Adrenal gland (tissue), 12 donors: ENCODE data around the gene GSTM3. TPM values are rescaled to one million over a fixed set of nuclear protein-coding genes. Genes with fewer than 3 reads are reported as not detected.
A peak's percentile ranks its signal among the peaks of the same experiment; 100 is the strongest.
"Not testable (repeated sequence)": the region's sequence is repeated elsewhere in the genome, so short reads cannot be mapped to it uniquely, and the experiment has no call there.

ENCODE experiments used
- DNase-seq, 7 donors: peaks; one replicate each; pipeline ENCODE4 v3.0.0-alpha.2; 2019 to 2020
- H3K27ac ChIP-seq, 5 donors: fragments of 200-600 bp; sonication (generic) in 4 of 5; 1 replicate in 3 of 5; 2 replicates in 2 of 5; pipeline versions ENCODE4 v1.5.1 to v1.8.0; 2016 to 2020; ENCODE audit warnings: mild to moderate bottlenecking in 1 of 5
- H3K27me3 ChIP-seq: fragments of 200-600 bp; 2 replicates; pipeline ENCODE4 v1.8.0; 2021
- H3K36me3 ChIP-seq, 2 donors: fragments of 200-600 bp; replicated peaks in 1 of 2; 1 replicate in 1 of 2; 2 replicates in 1 of 2; pipeline versions ENCODE4 v1.5.1 to v1.8.0; 2018 to 2022
- H3K4me1 ChIP-seq, 2 donors: fragments of 200-600 bp; replicated peaks in 1 of 2; 1 replicate in 1 of 2; 2 replicates in 1 of 2; pipeline versions ENCODE4 v1.5.1 to v1.8.0; 2018 to 2021
- H3K4me3 ChIP-seq, 4 donors: fragments of 200-600 bp; sonication (generic) in 3 of 4; one replicate each; pipeline ENCODE4 v1.5.1; 2016 to 2018
- H3K9me3 ChIP-seq, 3 donors: fragments of 200-600 bp; sonication (generic) in 1 of 3; replicated peaks in 1 of 3; 1 replicate in 2 of 3; 2 replicates in 1 of 3; pipeline versions ENCODE4 v1.5.1 to v1.8.0; 2016 to 2021
- CTCF ChIP-seq, 6 experiments: fragments of 450-650 bp in 4 of 6; fragments of 200-600 bp in 2 of 6; sonication (generic) in 1 of 6; IDR thresholded peaks; 1 replicate in 5 of 6; 2 replicates in 1 of 6; pipeline versions ENCODE4 v1.5.1 to v1.8.0; 2016 to 2021; ENCODE audit warnings: antibody characterized with exemption in 6 of 6, mild to moderate bottlenecking in 2 of 6, moderate library complexity in 1 of 6
- POLR2A ChIP-seq, 2 donors: fragments of 450-650 bp; IDR thresholded peaks; one replicate each; pipeline ENCODE4 v1.6.1; 2017; ENCODE audit warnings: antibody characterized with exemption in 2 of 2, mild to moderate bottlenecking in 2 of 2, moderate library complexity in 1 of 2
- WGBS, 4 donors: extraction: QIAGEN DNeasy Blood & Tissue Kit in 2 of 4; methylation state at CpG; one replicate each; pipeline versions ENCODE4 v1.1.5 to v1.1.7; 2013 to 2017; 5-methylcytosine and 5-hydroxymethylcytosine counted together
- intact Hi-C, 2 donors: fragments of 100-400 bp; cut with DNase I; formaldehyde crosslinking; loops; one replicate each; pipeline versions ENCODE4 v1.14.1 to v1.15.0; 2022 to 2023
- polyA plus RNA-seq, 3 donors: library from polyadenylated mRNA; stranded (reverse); fragments of 200-250 nt in 2 of 3; fragments of 350-450 nt in 1 of 3; fragmentation: Illumina TruSeq in 1 of 3; extraction: RNeasy Lipid Tissue Mini Kit (QIAGEN cat#74804) in 1 of 3; gene quantifications; one replicate each; pipeline ENCODE4 v1.2.3, GENCODE V29; 2013 to 2014
- total RNA-seq, 9 donors: library from RNA; depleted of rRNA in 4 of 9; stranded (reverse); fragments of >200 nt in 4 of 9; fragments of 120-200 nt in 1 of 9; fragmentation: NEBNext Ultra II Directional in 1 of 9; extraction: Animal tissue kit (Norgen Biotek cat#: 25700) in 1 of 9; gene quantifications; one replicate each; pipeline versions ENCODE4 v1.1.0 to v1.2.4, GENCODE V29; 2013 to 2023
- donor health status: healthy with polysubstance abuse.
- donor health status: Bipolar disorder and iron deficiency.
- donor health status: DM: yes; HTN: yes; CAD: no.
- donor health status: DM: no; HTN: no; CAD: no.
- donor health status: DM: no; HTN: no; CAD: no.
- donor health status: DM: yes; HTN: yes; CAD: no.

Gene GSTM3
- total and polyA plus RNA-seq, 12 donors: 14.5 to 117 (median 72.0) TPM

GRCh38 chr1:109691759-109692158, 49.1 kb downstream of the GSTM3 start:
- TF ChIP-seq POLR2A (IDR thresholded peaks at IDR 0.05): no peak
- no peak for TF ChIP-seq CTCF (IDR thresholded peaks at IDR 0.05)
- DNase-seq: peak in 2 of 7 donors; percentile 82 to 91
- peak overlapping the region in 2 of 5 donors; percentile 77 to 83 for H3K27ac ChIP-seq
- H3K4me1 ChIP-seq: peaks cover 0 to 46% of the 10 kb centered on the region in 2 donors
- no peaks in the 10 kb centered on the region for H3K36me3 ChIP-seq
- intact Hi-C loops: no loop called here
- no peak overlapping the region for H3K4me3 ChIP-seq
- H3K27me3 ChIP-seq: no peaks in the 10 kb centered on the region
- WGBS, 4 donors: 18 to 21% (median 18%) methylated on average over 2 to 6 of the region's 6 CpGs; no CpG with 5 or more reads in 1 of the 4 donors
- no peaks in the 10 kb centered on the region for H3K9me3 ChIP-seq

- 40 to 63% (median 42%) methylated on average over 6 of the region's 6 CpGs; no CpG with 5 or more reads in 1 of the 4 donors for WGBS, 4 donors
- intact Hi-C loops: no loop called here
- Histone ChIP-seq H3K27me3 (no peaks in the 10 kb centered on the region), H3K27ac (peak overlapping the region in 2 of 5 donors; percentile 69 to 77), H3K36me3 (no peaks in the 10 kb centered on the region), H3K4me3 (no peak overlapping the region), H3K9me3 (no peaks in the 10 kb centered on the region), H3K4me1 (peaks cover 0 to 42% of the 10 kb centered on the region in 2 donors)
- no peak for TF ChIP-seq CTCF (IDR thresholded peaks at IDR 0.05)
- no peak for TF ChIP-seq POLR2A (IDR thresholded peaks at IDR 0.05)
- DNase-seq: peak in 2 of 7 donors; percentile 42 to 51
Observed at GRCh38 chr1:109689844-109690405, 50.9 kb downstream of the GSTM3 start.

- peak in 2 of 7 donors; percentile 78 to 90 for DNase-seq
- Histone ChIP-seq H3K4me1 (peaks cover 0 to 42% of the 10 kb centered on the region in 2 donors), H3K27ac (peak within 1 kb of the TSS in 2 of 5 donors; percentile 86 to 90), H3K27me3 (no peaks in the 10 kb centered on the region), H3K36me3 (no peaks in the 10 kb centered on the region), H3K4me3 (peak within 1 kb of the TSS in 1 of 4 donors; percentile 61), H3K9me3 (no peaks in the 10 kb centered on the region)
- 0 to 1% (median 1%) methylated on average over 4 to 46 of the region's 46 CpGs; no CpG with 5 or more reads in 1 of the 4 donors for WGBS, 4 donors
- TF ChIP-seq CTCF (IDR thresholded peaks at IDR 0.05) (peak in 2 of 6 experiments; percentile 49 to 52), POLR2A (IDR thresholded peaks at IDR 0.05) (peak in 1 of 2 donors; percentile 17)
- intact Hi-C loops: no loop called here
Observed at GRCh38 chr1:109687641-109688499, 53.0 kb downstream of the GSTM3 start, which contains the start of gene GSTM1. Gene GSTM1, plus strand, starts transcription at chr1:109687817. Its CDS starts 57 bp downstream, at chr1:109687874.

GRCh38 chr1:109687109-109687508, 53.7 kb downstream of the GSTM3 start:
- H3K36me3 ChIP-seq, intact Hi-C loops, H3K27me3 ChIP-seq, H3K9me3 ChIP-seq: not testable (repeated sequence)
- WGBS, 4 donors: 25 to 34% methylated on average over 10 to 11 of the region's 11 CpGs; no CpG with 5 or more reads in 2 of the 4 donors
- DNase-seq: peak in 1 of 7 donors; percentile 25
- Histone ChIP-seq H3K27ac (peak overlapping the region in 2 of 5 donors; percentile 86 to 90), H3K4me3 (peak overlapping the region in 1 of 4 donors; percentile 61), H3K4me1 (peaks cover 0 to 40% of the 10 kb centered on the region in 2 donors)

GRCh38 chr1:109685890-109686289, 54.9 kb downstream of the GSTM3 start:
- DNase-seq, H3K36me3 ChIP-seq, H3K27ac ChIP-seq, H3K9me3 ChIP-seq, intact Hi-C loops, H3K4me3 ChIP-seq, H3K27me3 ChIP-seq: not testable (repeated sequence)
- H3K4me1 ChIP-seq: peaks cover 0 to 28% of the 10 kb centered on the region in 2 donors
- 90% methylated on average over 4 of the region's 4 CpGs; no CpG with 5 or more reads in 2 of the 4 donors for WGBS, 4 donors

GRCh38 chr1:109685399-109685798, 55.4 kb downstream of the GSTM3 start:
- H3K4me1 ChIP-seq: peaks cover 0 to 23% of the 10 kb centered on the region in 2 donors
- H3K27me3 ChIP-seq, DNase-seq, intact Hi-C loops, H3K27ac ChIP-seq, H3K36me3 ChIP-seq, H3K9me3 ChIP-seq, H3K4me3 ChIP-seq: not testable (repeated sequence)
- WGBS, 4 donors: 100% methylated on average over 1 of the region's 1 CpG; no CpG with 5 or more reads in 3 of the 4 donors

GRCh38 chr1:109684777-109685176, 56.1 kb downstream of the GSTM3 start:
- peaks cover 0 to 17% of the 10 kb centered on the region in 2 donors for H3K4me1 ChIP-seq
- H3K9me3 ChIP-seq, H3K27ac ChIP-seq, intact Hi-C loops, H3K27me3 ChIP-seq, DNase-seq, H3K36me3 ChIP-seq, H3K4me3 ChIP-seq: not testable (repeated sequence)
- 88 to 90% (median 89%) methylated on average over 6 of the region's 6 CpGs; no CpG with 5 or more reads in 1 of the 4 donors for WGBS, 4 donors
